HG03135 (cell line): ENCODE measurements around the gene CGN.

Experiments
- ATAC-seq: cut with Tn5 transposase; IDR thresholded peaks from one replicate; pipeline ENCODE4 v1.9.1; 2021; ENCODE audit warnings: mild to moderate bottlenecking, moderate library complexity; ENCODE audit not compliant: unreplicated experiment

CGN gene

GRCh38 chr1:151546011-151546925, 35.1 kb downstream of the CGN start:
- ATAC-seq, result no peak

- no peak for ATAC-seq
Measured at GRCh38 chr1:151547119-151547899, 36.1 kb downstream of the CGN start.

DNA sequence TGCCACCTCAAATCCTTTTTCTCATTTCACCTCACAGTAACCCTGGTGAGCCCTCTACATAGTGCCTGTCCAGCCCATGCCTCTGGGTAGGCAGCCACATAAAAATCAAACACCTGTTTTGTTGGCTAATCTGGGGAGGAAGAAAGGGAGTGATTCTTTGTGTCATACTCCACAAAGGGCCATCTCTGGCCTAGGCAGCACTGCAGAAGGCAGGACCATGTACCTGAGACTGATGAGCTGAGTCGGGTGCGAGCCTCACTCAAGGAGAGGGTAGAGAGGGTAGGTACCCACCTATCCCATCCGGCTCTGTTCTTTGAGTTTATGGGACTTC, 36.7 kb downstream of the CGN start:
- no peak for ATAC-seq

DNA sequence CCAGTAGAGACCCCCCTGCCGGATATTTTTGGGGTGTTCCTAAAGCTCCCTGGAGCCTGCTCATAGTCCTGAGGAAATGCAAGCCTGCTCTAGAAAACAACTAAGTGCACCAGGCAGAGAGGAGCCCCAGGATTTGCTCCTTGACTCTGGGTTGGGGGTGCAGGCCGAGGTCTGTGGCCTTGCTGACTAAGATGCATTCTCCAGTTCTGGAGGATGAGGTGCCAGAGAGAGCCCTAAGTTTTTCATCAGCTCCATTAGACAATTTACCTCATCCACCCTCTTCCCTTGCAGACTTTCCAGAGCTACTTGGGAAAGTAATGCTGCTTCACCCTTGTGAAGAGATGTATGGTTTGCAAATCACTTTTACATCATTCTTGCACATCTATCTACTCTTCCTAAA, 38.0 kb downstream of the CGN start:
- no peak for ATAC-seq

DNA sequence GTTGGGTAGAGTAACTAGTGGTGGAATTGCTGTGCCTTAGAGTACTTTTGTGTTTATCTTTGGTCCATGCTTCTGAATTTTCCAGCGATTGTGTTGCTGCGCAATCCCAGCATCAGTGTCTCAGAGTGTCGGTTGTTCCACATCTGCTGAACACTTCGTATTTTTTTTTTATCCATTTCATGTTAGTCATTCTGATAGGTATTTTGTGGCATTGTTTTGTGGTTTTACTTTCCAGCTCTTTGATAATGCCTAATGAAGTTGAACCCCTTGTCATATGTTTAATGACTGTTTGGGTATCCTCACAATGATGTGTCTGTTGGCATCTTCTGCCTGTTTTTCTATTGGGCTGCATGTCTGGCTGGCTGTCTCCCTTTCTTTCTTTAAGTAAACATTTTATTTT, 42.5 kb downstream of the CGN start:
- no peak for ATAC-seq

GRCh38 chr1:151556052-151556451, 44.9 kb downstream of the CGN start:
- ATAC-seq, result no peak

GRCh38 chr1:151562661-151563060, 51.5 kb downstream of the CGN start:
- ATAC-seq, result no peak

DNA sequence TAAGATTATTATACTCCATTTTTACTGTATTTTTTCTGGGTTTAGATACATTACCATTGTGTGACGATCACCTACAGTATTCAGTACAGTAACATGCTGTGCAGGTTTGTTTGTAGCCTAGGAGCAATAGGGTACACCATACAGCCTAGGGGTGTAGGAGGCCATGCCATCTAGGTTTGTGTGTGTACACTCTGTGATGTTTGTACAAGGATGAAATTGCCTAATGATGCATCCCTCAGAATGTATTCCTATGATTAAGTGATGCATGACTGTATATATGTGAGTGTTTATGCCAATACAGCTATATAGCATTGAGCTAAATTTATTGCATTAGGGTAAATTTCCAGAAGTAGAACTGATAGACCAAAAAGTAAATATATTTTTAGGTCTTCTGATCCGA, 52.2 kb downstream of the CGN start:
- no peak for ATAC-seq

GRCh38 chr1:151565502-151566189, 54.5 kb downstream of the CGN start:
- no peak for ATAC-seq

DNA sequence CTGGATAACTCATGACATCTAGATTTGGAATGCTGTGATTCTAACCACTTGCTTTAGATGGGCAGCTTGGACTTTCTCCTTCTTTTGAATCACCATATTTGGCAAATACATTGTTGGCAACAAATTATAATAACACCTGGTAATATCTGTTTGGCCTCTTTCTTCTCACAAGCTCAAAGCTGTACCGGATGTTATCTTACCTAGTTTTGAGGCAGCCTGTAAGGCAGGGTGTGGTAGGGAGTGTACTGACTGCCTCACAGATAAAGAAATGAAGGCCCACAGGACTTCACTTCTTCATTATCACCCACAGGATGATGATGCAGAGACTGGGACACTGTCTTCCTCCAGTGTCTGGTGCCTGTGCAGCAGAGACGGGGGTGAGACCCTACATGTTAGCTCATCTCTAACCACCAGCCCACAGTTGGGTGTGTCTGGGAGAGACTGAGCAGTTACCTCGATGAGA, 57.5 kb downstream of the CGN start:
- ATAC-seq, result no peak

DNA sequence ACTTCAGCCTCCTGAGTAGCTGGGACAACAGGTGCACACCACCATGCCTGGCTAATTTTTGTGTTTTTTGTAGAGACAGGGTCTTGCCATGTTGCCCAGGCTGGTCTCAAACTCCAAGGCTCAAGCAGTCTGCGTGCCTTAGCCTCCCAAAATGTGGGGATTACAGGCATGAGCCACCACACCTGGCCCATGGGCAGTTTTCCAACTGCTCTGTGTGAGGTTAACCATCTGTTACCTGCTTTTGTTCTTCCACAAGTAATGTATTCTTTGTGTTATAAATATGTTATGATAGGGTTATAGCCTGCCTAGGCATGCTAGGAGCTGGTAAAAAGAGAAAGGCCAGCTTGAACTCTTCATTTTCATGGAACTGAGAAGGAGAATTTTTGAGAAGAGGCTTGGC, 59.6 kb downstream of the CGN start:
- no peak for ATAC-seq

GRCh38 chr1:151574575-151575529, 63.7 kb downstream of the CGN start:
- no peak for ATAC-seq

GRCh38 chr1:151577173-151577572, 66.0 kb downstream of the CGN start:
- ATAC-seq, result no peak

GRCh38 chr1:151578941-151579340, 67.8 kb downstream of the CGN start:
- ATAC-seq, result no peak

- no peak for ATAC-seq
Measured at GRCh38 chr1:151579436-151580225, 68.4 kb downstream of the CGN start.

GRCh38 chr1:151581451-151581850, 70.3 kb downstream of the CGN start:
- no peak for ATAC-seq

- ATAC-seq, result no peak
Measured at GRCh38 chr1:151581921-151582320, 70.7 kb downstream of the CGN start.

DNA sequence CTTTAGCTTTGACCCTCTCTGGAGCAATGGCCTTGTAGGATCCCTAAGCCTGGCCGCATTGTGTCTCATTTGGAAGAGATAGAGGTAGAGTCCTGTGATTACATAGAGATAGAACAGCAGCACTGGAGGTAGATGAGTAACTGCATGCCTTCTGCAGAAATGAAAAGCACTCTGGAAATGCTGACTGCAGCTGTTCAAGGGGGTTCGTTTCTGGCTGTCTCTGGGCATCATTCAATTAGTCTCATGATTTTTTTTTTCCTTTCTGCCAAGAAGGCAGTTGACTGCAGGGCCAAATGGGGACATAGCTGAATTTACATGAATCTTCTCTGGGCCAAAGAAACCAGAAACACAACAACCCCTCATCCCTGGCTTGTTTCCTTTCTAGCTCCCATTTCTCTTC, 72.6 kb downstream of the CGN start:
- ATAC-seq, result no peak

GRCh38 chr1:151584278-151584677, 73.1 kb downstream of the CGN start:
- no peak for ATAC-seq

DNA sequence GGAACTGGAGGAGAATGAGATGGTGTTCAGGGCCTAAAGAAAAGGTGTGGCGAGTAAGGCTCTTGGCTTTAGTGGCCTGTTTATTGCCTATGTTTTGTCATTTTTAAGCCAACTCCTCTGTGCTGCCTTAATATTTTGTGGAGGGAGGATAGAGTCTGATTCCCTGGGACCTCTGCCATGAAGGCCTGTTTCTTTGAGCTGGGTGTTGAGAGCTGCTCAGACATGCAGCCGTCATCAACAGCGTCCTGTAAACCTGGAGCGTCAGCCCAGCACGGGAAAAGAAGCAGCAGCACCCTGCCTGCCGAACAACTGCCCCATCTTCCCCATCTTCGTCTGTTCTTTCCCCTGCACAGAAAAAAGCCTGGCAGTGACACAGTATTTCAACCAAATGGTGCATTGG, 73.6 kb downstream of the CGN start:
- no peak for ATAC-seq
